NCI-H1048 (cell line): ENCODE data around the gene RPS6KC1.
"Not testable (repeated sequence)": the region's sequence is repeated elsewhere in the genome, so short reads cannot be mapped to it uniquely, and the experiment has no call there.

Source experiments
- DNase-seq: peaks from one replicate; lab custom pipeline; 2025; lab: John Stamatoyannopoulos, UW

Gene RPS6KC1

GRCh38 chr1:213110349-213111300 lies 59.6 kb downstream of the RPS6KC1 start:
- DNase-seq = no peak

- DNase-seq = no peak
These were observed 60.5 kb downstream of the RPS6KC1 start for GRCh38 chr1:213111502-213111901.

- not testable (repeated sequence) for DNase-seq
These were observed 61.7 kb downstream of the RPS6KC1 start for GRCh38 chr1:213112723-213113122.

- not testable (repeated sequence) for DNase-seq
These were observed 66.7 kb downstream of the RPS6KC1 start for GRCh38 chr1:213117699-213118180.

- DNase-seq = no peak
These were observed 68.8 kb downstream of the RPS6KC1 start for GRCh38 chr1:213119794-213120193.

- DNase-seq = no peak
These were observed 69.3 kb downstream of the RPS6KC1 start for GRCh38 chr1:213120386-213120785.

- no peak for DNase-seq
These were observed 69.9 kb downstream of the RPS6KC1 start for GRCh38 chr1:213120961-213121360.

GRCh38 chr1:213122514-213122929 lies 71.5 kb downstream of the RPS6KC1 start:
- DNase-seq = peak; percentile 50

- no peak for DNase-seq
These were observed 72.0 kb downstream of the RPS6KC1 start for GRCh38 chr1:213123087-213123486.

GRCh38 chr1:213123536-213123935 lies 72.5 kb downstream of the RPS6KC1 start:
- no peak for DNase-seq

GRCh38 chr1:213124590-213124989 lies 73.5 kb downstream of the RPS6KC1 start:
- DNase-seq = no peak

- DNase-seq = no peak
These were observed 74.6 kb downstream of the RPS6KC1 start for GRCh38 chr1:213125643-213126042.

- DNase-seq = no peak
These were observed 76.0 kb downstream of the RPS6KC1 start for GRCh38 chr1:213127074-213127473.

GRCh38 chr1:213131851-213132655 lies 81.0 kb downstream of the RPS6KC1 start:
- no peak for DNase-seq

- no peak for DNase-seq
These were observed 84.5 kb downstream of the RPS6KC1 start for GRCh38 chr1:213135572-213135971.

- DNase-seq = no peak
These were observed 85.3 kb downstream of the RPS6KC1 start for GRCh38 chr1:213136190-213136917.

- DNase-seq = no peak
These were observed 87.3 kb downstream of the RPS6KC1 start for GRCh38 chr1:213138391-213138790.

- DNase-seq = no peak
These were observed 87.9 kb downstream of the RPS6KC1 start for GRCh38 chr1:213138892-213139291.

- DNase-seq = no peak
These were observed 97.9 kb downstream of the RPS6KC1 start for GRCh38 chr1:213148905-213149304.

GRCh38 chr1:213150090-213150489 lies 99.0 kb downstream of the RPS6KC1 start:
- not testable (repeated sequence) for DNase-seq

- no peak for DNase-seq
These were observed 103.1 kb downstream of the RPS6KC1 start for GRCh38 chr1:213154056-213154685.
